Breast epithelium (tissue), 4 donors: ENCODE measurements around the gene GPR61. TPM values are rescaled to one million over a fixed set of nuclear protein-coding genes. Genes with fewer than 3 reads are reported as not detected.

Experiments used
- DNase-seq, 2 donors: peaks; one replicate each; pipeline ENCODE4 v3.0.0-alpha.2; 2019; ENCODE audit warnings: low spot score in 2 of 2
- H3K27ac ChIP-seq, 2 donors: fragments of 200-600 bp; sonication (generic) in 1 of 2; one replicate each; pipeline ENCODE4 v1.5.1; 2016 to 2019; ENCODE audit warnings: mild to moderate bottlenecking in 1 of 2
- H3K27me3 ChIP-seq, 2 donors: fragments of 200-600 bp; sonication (generic) in 1 of 2; one replicate each; pipeline versions ENCODE4 v1.5.1 to v1.6.0; 2017 to 2019; ENCODE audit warnings: control low read depth in 1 of 2, mild to moderate bottlenecking in 1 of 2
- H3K36me3 ChIP-seq: fragments of 200-600 bp; one replicate; pipeline ENCODE4 v1.5.1; 2019
- H3K4me1 ChIP-seq, 2 donors: fragments of 200-600 bp; sonication (generic); one replicate each; pipeline ENCODE4 v1.5.1; 2016 to 2019; ENCODE audit warnings: control low read depth in 1 of 2
- H3K4me3 ChIP-seq, 3 donors: fragments of 200-600 bp; sonication (generic); 1 replicate in 2 of 3; 2 replicates in 1 of 3; pipeline ENCODE4 v1.5.1; 2016 to 2019; ENCODE audit warnings: mild to moderate bottlenecking in 3 of 3, moderate library complexity in 2 of 3
- H3K9me3 ChIP-seq, 2 donors: fragments of 200-600 bp; sonication (generic) in 1 of 2; one replicate each; pipeline ENCODE4 v1.5.1; 2016 to 2019; ENCODE audit warnings: control low read depth in 1 of 2
- POLR2A ChIP-seq: fragments of 450-650 bp; IDR thresholded peaks from one replicate; pipeline ENCODE4 v1.6.1; 2016; ENCODE audit warnings: antibody characterized with exemption, mild to moderate bottlenecking, moderate library complexity
- POLR2AphosphoS5 ChIP-seq, 3 donors: sonication (generic); formaldehyde crosslinking; IDR thresholded peaks; one replicate each; pipeline ENCODE4 v1.6.1; 2017; ENCODE audit warnings: antibody characterized with exemption in 3 of 3
- intact Hi-C: fragments of 100-400 bp; cut with DNase I; formaldehyde crosslinking; loops from one replicate; pipeline ENCODE4 v1.15.1; 2023; ENCODE audit warnings: low total_unique reads
- total RNA-seq, 3 donors: library from RNA; depleted of rRNA; stranded (reverse); fragments of >200 nt; gene quantifications; one replicate each; pipeline ENCODE4 v1.1.0, GENCODE V29; 2016
- TF ChIP-seq, protein P1 (sequence below), 3 donors: fragments of 450-650 bp; IDR thresholded peaks; one replicate each; pipeline ENCODE4 v1.5.1; 2016 to 2017; ENCODE audit warnings: antibody characterized with exemption in 3 of 3, mild to moderate bottlenecking in 3 of 3, moderate library complexity in 3 of 3

The GPR61 gene
- total RNA-seq, 3 donors from 2014 or later, result not detected

DNA sequence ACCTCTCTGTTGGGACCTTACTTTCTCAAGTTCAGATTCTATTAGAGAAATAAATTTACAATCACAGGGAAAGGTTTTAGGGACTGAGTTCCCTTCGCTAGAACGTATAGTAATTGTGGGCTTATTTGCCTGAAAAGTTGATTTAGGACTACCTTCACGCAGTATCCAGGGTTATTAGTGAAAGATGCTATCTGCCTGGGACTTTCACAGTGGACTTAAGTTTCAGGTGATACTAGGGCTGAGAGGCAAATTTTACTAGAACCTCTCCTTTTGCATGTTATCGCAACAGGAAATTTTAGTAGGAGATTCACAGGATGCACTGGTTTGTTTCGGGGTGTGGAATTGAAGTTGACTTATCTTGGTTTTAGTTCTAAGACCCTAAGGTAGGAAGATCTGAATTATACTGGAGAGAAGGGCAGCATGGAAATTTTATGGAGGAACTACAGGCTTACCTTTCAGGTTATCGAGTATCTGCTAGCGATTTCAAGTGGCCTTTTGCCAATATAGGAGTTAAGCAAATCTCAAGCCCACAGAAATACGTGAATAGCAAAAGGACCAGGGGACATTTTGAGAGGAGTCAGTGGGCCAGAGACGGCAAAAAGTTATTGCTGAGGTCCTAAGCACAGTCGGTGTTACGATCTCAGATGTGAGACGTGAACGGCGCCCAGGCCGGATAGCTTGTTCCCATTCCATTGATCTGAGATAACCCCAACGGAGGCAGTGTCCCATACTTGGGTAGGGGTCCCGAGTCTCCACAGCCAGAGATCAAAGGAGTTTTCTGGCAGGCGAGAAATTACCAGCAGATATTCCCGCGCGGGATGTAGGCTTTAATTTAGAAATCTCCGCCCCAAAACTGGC lies 8.0 kb downstream of the GPR61 start:
- no peak for TF ChIP-seq POLR2AphosphoS5 (IDR thresholded peaks at IDR 0.05)
- TF ChIP-seq, protein P1, sequence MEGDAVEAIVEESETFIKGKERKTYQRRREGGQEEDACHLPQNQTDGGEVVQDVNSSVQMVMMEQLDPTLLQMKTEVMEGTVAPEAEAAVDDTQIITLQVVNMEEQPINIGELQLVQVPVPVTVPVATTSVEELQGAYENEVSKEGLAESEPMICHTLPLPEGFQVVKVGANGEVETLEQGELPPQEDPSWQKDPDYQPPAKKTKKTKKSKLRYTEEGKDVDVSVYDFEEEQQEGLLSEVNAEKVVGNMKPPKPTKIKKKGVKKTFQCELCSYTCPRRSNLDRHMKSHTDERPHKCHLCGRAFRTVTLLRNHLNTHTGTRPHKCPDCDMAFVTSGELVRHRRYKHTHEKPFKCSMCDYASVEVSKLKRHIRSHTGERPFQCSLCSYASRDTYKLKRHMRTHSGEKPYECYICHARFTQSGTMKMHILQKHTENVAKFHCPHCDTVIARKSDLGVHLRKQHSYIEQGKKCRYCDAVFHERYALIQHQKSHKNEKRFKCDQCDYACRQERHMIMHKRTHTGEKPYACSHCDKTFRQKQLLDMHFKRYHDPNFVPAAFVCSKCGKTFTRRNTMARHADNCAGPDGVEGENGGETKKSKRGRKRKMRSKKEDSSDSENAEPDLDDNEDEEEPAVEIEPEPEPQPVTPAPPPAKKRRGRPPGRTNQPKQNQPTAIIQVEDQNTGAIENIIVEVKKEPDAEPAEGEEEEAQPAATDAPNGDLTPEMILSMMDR (IDR thresholded peaks at IDR 0.05), result no peak
- no peak for TF ChIP-seq POLR2A
- Histone ChIP-seq H3K36me3 (no peaks in the 10 kb centered on the region), H3K4me1 (peaks cover 0 to 7% of the 10 kb centered on the region in 2 donors), H3K4me3 (peak overlapping the region; percentile 73 to 98 (median 85)), H3K27me3 (no peaks in the 10 kb centered on the region), H3K27ac (peak overlapping the region; percentile 98), H3K9me3 (no peaks in the 10 kb centered on the region)
- peak in 1 of 2 donors; percentile 41 for DNase-seq
- intact Hi-C loops, result loop anchor here (10.0 kb wide), 1 partner anchor 217 kb away; the partner anchor contains the start of gene EPS8L3

DNA sequence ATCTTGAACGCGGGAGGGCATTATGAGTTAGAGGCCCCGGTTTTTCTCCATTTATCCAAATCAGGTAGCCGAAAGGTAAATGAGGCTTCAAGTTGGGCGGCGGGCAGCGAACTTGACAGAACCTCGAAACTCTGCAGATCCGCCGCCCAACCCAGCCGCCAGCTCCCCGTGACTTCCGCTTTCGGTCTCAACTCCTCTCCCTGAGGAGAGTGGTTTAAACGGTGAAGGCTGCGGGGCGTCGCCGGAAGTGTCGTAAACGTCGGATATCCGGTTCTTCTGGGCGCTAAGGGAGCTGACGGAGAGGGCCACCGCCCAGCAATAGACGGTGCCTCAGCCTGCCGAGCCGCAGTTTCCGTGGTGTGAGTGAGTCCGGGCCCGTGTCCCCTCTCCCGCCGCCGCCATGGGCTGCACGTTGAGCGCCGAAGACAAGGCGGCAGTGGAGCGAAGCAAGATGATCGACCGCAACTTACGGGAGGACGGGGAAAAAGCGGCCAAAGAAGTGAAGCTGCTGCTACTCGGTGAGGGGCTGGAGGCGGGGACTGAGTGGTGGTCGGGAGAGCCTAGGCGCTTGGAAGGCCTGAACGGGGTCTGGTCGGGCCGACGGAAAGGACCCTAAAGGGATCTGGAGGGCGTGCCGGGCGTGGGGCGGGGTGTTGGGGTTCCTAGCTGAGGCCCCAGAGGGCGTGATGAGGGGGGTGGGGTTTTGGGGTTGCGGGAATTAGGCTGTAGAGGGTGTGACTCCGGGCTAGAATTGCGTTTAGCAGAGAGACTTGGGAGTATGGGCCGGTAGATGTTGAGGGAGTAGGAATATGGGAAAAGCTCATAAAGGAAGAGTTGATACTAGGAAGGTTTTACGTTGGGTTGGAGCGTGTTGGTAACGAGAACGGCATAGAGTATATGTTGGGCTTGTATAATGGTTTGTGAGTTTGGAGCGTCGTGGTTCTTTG lies 8.9 kb downstream of the GPR61 start, which contains the start of gene GNAI3:
Gene GNAI3, plus strand, starts transcription at position 295 of the 947 bp plus-strand sequence. Its CDS starts 106 bp downstream, at position 401.
- Histone ChIP-seq H3K36me3 (no peaks in the 10 kb centered on the region), H3K4me3 (peak within 1 kb of the TSS; percentile 73 to 98 (median 85)), H3K27ac (peak within 1 kb of the TSS; percentile 98), H3K27me3 (no peaks in the 10 kb centered on the region), H3K9me3 (no peaks in the 10 kb centered on the region), H3K4me1 (peaks cover 0 to 7% of the 10 kb centered on the region in 2 donors)
- intact Hi-C loops, result loop anchor here (10.0 kb wide), 1 partner anchor 216 kb away; the partner anchor contains the start of gene EPS8L3
- DNase-seq, result peak; percentile 95 to 96
- TF ChIP-seq POLR2AphosphoS5 (IDR thresholded peaks at IDR 0.05), result peak; percentile 96 to 98 (median 96)
- peak; percentile 91 for TF ChIP-seq POLR2A
- TF ChIP-seq, protein P1 (IDR thresholded peaks at IDR 0.05), result peak in 1 of 3 donors; percentile 6

DNA sequence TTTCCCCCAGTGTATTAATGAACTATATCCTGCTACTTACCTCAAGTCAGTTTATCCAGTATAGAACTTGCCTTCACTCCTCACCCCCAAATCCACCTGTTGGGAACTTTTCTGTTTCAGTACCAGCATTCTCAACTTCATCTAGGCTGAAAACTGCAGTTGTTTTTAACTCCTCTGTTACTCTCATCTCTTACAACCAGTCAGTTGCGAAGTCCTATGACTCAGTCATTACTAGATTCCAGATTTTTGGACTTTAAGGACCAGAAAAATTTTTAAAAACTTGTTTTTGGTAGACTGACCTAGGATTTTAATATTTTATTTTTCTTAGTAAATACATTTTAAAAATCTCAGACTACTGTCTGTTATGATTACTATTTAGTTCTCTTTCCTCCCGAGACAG lies 16.9 kb downstream of the GPR61 start:
- no peak for DNase-seq
- H3K36me3 ChIP-seq, result no peaks in the 10 kb centered on the region
- H3K9me3 ChIP-seq, result no peaks in the 10 kb centered on the region
- H3K4me3 ChIP-seq, result no peak overlapping the region
- H3K27me3 ChIP-seq, result no peaks in the 10 kb centered on the region
- H3K27ac ChIP-seq, result no peak overlapping the region
- no peaks in the 10 kb centered on the region for H3K4me1 ChIP-seq
- TF ChIP-seq POLR2AphosphoS5 (IDR thresholded peaks at IDR 0.05), result no peak
- intact Hi-C loops, result no loop called here

DNA sequence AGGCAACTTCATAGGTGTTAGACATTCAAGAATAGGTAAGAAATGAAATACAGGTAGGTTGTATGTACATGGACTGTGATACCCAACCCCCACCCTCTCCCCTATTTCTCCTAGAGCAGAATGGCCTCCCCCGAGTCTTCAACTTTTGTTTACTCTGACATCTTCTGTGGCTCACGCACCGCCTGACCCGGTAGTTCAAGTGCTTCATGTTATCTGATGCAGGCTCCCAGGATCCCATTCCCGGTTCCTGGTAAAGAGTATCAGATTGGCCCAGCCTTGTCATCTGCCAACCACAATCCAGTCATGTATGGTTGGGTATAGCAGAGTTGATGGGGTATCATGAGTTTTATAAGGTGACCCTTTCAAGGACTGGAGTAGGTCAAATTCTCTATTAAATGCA lies 17.8 kb downstream of the GPR61 start:
- Histone ChIP-seq H3K9me3 (no peaks in the 10 kb centered on the region), H3K36me3 (no peaks in the 10 kb centered on the region), H3K4me1 (no peaks in the 10 kb centered on the region), H3K27me3 (no peaks in the 10 kb centered on the region), H3K4me3 (no peak overlapping the region), H3K27ac (no peak overlapping the region)
- no peak for TF ChIP-seq POLR2AphosphoS5 (IDR thresholded peaks at IDR 0.05)
- TF ChIP-seq POLR2A, result no peak
- TF ChIP-seq, protein P1 (IDR thresholded peaks at IDR 0.05), result no peak
- no peak for DNase-seq
- intact Hi-C loops, result no loop called here

DNA sequence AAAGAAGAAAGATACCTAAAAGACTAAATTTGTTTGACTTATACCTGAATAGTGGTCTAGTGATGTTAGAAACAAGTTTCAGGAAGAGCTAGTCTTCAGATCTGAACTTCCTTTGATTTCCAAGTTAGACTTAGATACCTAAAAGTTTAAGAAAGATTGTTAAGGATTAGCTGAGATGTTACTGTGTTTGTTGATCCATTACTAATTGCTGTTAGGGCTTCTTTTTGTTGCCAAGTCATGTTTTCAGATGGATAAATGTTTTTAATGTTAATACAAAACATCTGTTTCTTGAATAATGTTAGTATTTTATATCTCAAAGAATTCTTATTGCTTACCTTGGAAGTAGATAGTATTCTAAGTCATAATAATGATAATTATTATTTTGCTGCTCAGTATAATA lies 20.3 kb downstream of the GPR61 start:
- no peaks in the 10 kb centered on the region for H3K27me3 ChIP-seq
- H3K4me1 ChIP-seq, result no peaks in the 10 kb centered on the region
- no peak for TF ChIP-seq POLR2AphosphoS5 (IDR thresholded peaks at IDR 0.05)
- TF ChIP-seq POLR2A, result no peak
- TF ChIP-seq, protein P1 (IDR thresholded peaks at IDR 0.05), result no peak
- H3K27ac ChIP-seq, result no peak overlapping the region
- no peaks in the 10 kb centered on the region for H3K36me3 ChIP-seq
- no peak overlapping the region for H3K4me3 ChIP-seq
- H3K9me3 ChIP-seq, result no peaks in the 10 kb centered on the region
- intact Hi-C loops, result no loop called here
- no peak for DNase-seq
